GM12872 (cell line): ENCODE data around the gene SHMT2.

ENCODE experiments used
- TF ChIP-seq, protein P1 (sequence below): IDR thresholded peaks from 3 replicates; pipeline ENCODE4 v1.5.1; 2011; ENCODE audit warnings: low read depth, mild to moderate bottlenecking, low read length, moderate library complexity; ENCODE audit not compliant: insufficient read depth

SHMT2 gene

DNA sequence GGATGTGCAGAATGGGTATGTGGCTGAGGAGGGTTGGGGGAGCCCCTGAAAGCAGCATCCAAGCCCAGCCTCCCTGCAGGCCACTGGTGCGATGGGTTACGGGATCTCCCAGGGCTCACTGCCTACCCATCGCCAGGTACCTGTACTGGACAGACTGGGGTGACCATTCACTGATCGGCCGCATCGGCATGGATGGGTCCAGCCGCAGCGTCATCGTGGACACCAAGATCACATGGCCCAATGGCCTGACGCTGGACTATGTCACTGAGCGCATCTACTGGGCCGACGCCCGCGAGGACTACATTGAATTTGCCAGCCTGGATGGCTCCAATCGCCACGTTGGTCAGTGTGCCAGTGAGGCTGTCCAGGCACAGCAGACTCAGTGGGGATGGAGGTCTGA is 31.2 kb upstream of the SHMT2 start:
- TF ChIP-seq, protein P1, sequence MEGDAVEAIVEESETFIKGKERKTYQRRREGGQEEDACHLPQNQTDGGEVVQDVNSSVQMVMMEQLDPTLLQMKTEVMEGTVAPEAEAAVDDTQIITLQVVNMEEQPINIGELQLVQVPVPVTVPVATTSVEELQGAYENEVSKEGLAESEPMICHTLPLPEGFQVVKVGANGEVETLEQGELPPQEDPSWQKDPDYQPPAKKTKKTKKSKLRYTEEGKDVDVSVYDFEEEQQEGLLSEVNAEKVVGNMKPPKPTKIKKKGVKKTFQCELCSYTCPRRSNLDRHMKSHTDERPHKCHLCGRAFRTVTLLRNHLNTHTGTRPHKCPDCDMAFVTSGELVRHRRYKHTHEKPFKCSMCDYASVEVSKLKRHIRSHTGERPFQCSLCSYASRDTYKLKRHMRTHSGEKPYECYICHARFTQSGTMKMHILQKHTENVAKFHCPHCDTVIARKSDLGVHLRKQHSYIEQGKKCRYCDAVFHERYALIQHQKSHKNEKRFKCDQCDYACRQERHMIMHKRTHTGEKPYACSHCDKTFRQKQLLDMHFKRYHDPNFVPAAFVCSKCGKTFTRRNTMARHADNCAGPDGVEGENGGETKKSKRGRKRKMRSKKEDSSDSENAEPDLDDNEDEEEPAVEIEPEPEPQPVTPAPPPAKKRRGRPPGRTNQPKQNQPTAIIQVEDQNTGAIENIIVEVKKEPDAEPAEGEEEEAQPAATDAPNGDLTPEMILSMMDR: no peak

- TF ChIP-seq, protein P1: no peak
Measured at GRCh38 chr12:57199191-57199590, 30.3 kb upstream of the SHMT2 start.

DNA sequence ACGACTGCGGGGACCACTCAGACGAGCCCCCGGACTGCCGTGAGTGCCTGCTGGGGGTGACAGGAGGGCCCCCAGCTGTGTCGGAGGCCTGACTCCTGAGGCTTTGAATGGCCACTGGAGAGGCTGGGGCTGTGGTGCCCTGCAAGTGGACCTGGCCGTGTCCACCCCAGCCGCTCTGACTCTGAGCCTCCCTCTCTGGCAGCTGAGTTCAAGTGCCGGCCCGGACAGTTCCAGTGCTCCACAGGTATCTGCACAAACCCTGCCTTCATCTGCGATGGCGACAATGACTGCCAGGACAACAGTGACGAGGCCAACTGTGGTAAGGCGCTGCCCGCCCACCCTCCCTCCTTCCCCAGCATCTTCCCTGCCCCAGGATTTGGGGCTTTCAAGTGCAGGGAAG is 29.0 kb upstream of the SHMT2 start:
- TF ChIP-seq, protein P1: no peak

DNA sequence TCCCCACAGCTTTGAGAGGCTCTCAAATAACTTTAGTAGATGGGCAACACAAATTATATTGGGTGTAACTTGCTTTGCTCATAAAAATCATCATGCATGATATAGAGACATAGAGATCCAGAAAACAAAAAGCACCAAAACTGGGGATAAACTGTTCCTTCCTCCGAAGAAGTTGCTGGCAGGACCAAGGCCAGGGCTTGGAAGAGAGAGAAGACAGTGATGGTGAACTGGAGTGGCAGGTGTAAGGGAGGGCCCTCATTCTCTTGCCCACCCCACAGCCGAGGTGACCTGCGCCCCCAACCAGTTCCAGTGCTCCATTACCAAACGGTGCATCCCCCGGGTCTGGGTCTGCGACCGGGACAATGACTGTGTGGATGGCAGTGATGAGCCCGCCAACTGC is 28.3 kb upstream of the SHMT2 start:
- TF ChIP-seq, protein P1: no peak

DNA sequence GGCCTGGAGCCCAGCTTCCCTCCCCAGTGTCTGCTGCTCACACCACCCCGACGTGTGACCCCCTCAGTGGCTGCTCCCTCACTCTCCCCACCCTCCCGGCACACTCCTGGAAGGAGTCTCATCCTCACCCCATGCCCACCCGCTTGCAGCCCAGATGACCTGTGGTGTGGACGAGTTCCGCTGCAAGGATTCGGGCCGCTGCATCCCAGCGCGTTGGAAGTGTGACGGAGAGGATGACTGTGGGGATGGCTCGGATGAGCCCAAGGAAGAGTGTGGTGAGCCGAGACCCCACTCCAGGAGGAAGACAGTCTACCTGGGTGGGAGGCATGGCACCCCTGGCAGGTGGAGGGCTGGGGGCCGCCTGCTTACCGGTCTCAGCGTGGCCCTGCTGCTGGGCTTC is 27.9 kb upstream of the SHMT2 start:
- TF ChIP-seq, protein P1: no peak

DNA sequence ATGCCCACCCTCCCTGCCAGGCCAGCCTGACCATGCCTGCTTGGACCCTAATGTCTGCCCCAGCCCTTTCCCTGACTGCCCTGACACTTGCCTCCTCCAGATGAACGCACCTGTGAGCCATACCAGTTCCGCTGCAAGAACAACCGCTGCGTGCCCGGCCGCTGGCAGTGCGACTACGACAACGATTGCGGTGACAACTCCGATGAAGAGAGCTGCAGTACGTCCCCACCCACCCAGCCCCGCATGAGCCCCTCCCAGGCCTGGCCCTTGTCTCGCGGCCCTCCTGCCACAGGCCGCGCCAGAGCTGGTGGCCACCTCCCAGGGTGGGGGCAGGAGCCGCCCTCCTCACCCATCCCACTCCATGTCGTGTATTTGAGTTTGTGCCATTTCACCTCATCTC is 27.2 kb upstream of the SHMT2 start:
- TF ChIP-seq, protein P1: no peak

DNA sequence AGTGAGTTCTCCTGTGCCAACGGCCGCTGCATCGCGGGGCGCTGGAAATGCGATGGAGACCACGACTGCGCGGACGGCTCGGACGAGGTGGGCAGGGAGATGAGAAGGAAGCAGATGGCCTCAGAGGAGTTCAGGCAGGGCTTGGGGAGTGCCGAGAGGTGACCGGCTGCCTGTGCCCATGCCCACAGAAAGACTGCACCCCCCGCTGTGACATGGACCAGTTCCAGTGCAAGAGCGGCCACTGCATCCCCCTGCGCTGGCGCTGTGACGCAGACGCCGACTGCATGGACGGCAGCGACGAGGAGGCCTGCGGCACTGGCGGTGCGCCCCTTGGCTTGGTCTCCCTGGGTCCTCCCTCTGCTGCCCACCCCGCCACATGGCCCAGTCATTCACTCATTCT is 26.3 kb upstream of the SHMT2 start:
- TF ChIP-seq, protein P1: no peak

DNA sequence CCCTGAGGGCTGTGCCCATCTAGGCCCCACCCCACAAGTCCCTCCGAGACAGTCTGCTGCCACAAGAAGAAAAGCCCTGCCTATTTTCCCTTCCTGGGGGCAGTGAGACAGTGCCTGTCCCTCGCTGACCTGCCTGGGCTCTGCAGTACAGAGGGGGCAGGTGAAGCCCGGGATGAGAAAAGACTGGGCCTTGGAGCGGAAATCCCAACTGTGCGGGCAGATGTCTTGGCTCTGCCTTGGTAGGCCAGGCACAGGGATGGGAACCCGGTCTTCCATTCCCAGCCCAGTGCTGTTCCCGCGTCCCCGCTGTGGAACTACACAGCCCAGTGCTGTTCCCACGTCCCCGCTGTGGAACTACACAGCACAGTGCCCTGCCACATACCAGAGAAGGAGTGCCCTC is 25.7 kb upstream of the SHMT2 start:
- TF ChIP-seq, protein P1: no peak
